ENCODE results near the gene RAP2A.

Gene RAP2A

GRCh38 chr13:97485320-97485719 lies 51.4 kb downstream of the RAP2A start:
- Mint-ChIP-seq H3K9me3 (peaks cover 4% of the 10 kb centered on the region), H3K4me3 (no peak overlapping the region), H3K27me3 (ENCODE audit: low read depth) (no peaks in the 10 kb centered on the region), H3K4me1 (ENCODE audit: low read depth) (no peaks in the 10 kb centered on the region), H3K27ac (no peak overlapping the region), H3K36me3 (ENCODE audit: low read depth) (no peaks in the 10 kb centered on the region)

DNA sequence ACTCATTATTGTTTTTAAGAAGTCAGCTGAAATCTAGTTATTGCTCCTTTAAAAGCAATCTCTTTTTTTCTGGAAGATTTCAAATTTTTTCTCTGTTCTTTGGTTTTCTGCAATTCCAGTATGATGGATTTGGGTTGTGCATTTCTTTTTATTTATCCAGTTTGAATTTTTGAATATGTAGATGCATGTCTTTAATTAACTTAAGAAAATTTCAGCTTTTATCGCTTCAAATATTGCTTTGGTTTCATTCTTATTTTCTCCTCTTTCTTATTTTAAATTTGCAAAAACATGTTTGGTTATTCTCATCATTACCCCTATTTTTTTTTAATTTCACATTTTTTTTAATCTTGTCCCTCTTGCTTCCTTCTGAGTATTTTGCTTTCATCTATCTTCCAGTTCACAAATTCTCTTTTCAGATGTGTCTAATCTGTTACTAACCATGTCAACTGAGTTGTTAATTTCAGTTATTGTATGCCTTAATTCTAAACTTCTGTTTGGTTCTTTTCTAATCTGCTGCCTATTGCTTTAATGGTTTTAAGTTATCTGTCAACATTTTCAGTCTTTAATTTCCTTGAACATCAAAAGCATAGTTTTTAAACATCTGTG lies 56.8 kb downstream of the RAP2A start:
- Mint-ChIP-seq H3K27me3 (ENCODE audit: low read depth) (no peaks in the 10 kb centered on the region), H3K4me1 (ENCODE audit: low read depth) (no peaks in the 10 kb centered on the region), H3K36me3 (ENCODE audit: low read depth) (no peaks in the 10 kb centered on the region), H3K27ac (no peak overlapping the region), H3K4me3 (no peak overlapping the region), H3K9me3 (peaks cover 17% of the 10 kb centered on the region)

GRCh38 chr13:97491452-97491851 lies 57.5 kb downstream of the RAP2A start:
- Mint-ChIP-seq H3K4me3 (no peak overlapping the region), H3K4me1 (ENCODE audit: low read depth) (no peaks in the 10 kb centered on the region), H3K27me3 (ENCODE audit: low read depth) (no peaks in the 10 kb centered on the region), H3K27ac (no peak overlapping the region), H3K9me3 (peaks cover 17% of the 10 kb centered on the region), H3K36me3 (ENCODE audit: low read depth) (no peaks in the 10 kb centered on the region)

GRCh38 chr13:97492257-97492656 lies 58.3 kb downstream of the RAP2A start:
- Mint-ChIP-seq H3K9me3 (peaks cover 17% of the 10 kb centered on the region), H3K4me3 (no peak overlapping the region), H3K4me1 (ENCODE audit: low read depth) (no peaks in the 10 kb centered on the region), H3K36me3 (ENCODE audit: low read depth) (no peaks in the 10 kb centered on the region), H3K27me3 (ENCODE audit: low read depth) (no peaks in the 10 kb centered on the region), H3K27ac (no peak overlapping the region)

- Mint-ChIP-seq H3K27ac (no peak overlapping the region), H3K4me1 (ENCODE audit: low read depth) (no peaks in the 10 kb centered on the region), H3K27me3 (ENCODE audit: low read depth) (no peaks in the 10 kb centered on the region), H3K36me3 (ENCODE audit: low read depth) (no peaks in the 10 kb centered on the region), H3K4me3 (no peak overlapping the region), H3K9me3 (peaks cover 17% of the 10 kb centered on the region)
These were observed 58.9 kb downstream of the RAP2A start for GRCh38 chr13:97492684-97493371.

DNA sequence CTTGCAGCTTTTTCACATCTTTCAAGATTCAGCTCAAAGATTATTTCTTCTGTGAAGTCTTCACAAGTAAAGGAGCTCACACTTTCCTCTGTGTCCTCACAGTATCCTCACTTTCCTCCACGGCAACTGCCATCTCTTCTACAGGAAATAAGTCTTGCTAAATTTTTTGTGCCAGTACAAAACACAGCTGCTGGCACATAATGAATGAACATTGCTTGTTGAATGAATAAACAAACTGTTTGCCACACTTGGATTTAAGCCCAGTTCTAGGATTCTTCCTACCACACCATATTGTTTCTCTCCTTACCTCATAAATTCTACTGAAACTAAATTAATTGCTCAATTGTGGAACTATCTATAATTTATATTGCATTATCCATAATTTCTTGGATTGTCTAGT lies 59.5 kb downstream of the RAP2A start:
- Mint-ChIP-seq H3K27me3 (ENCODE audit: low read depth) (no peaks in the 10 kb centered on the region), H3K4me1 (ENCODE audit: low read depth) (no peaks in the 10 kb centered on the region), H3K9me3 (peaks cover 17% of the 10 kb centered on the region), H3K4me3 (no peak overlapping the region), H3K36me3 (ENCODE audit: low read depth) (no peaks in the 10 kb centered on the region), H3K27ac (no peak overlapping the region)

GRCh38 chr13:97495678-97496077 lies 61.7 kb downstream of the RAP2A start:
- no peaks in the 10 kb centered on the region for H3K4me1 Mint-ChIP-seq (ENCODE audit: low read depth)
- H3K27ac Mint-ChIP-seq: no peak overlapping the region
- H3K27me3 Mint-ChIP-seq (ENCODE audit: low read depth): no peaks in the 10 kb centered on the region
- H3K9me3 Mint-ChIP-seq: peaks cover 11% of the 10 kb centered on the region
- no peak overlapping the region for H3K4me3 Mint-ChIP-seq
- no peaks in the 10 kb centered on the region for H3K36me3 Mint-ChIP-seq (ENCODE audit: low read depth)

GRCh38 chr13:97496511-97496910 lies 62.5 kb downstream of the RAP2A start:
- H3K9me3 Mint-ChIP-seq: peaks cover 3% of the 10 kb centered on the region
- H3K27me3 Mint-ChIP-seq (ENCODE audit: low read depth): no peaks in the 10 kb centered on the region
- no peak overlapping the region for H3K27ac Mint-ChIP-seq
- H3K36me3 Mint-ChIP-seq (ENCODE audit: low read depth): no peaks in the 10 kb centered on the region
- no peaks in the 10 kb centered on the region for H3K4me1 Mint-ChIP-seq (ENCODE audit: low read depth)
- H3K4me3 Mint-ChIP-seq: no peak overlapping the region

DNA sequence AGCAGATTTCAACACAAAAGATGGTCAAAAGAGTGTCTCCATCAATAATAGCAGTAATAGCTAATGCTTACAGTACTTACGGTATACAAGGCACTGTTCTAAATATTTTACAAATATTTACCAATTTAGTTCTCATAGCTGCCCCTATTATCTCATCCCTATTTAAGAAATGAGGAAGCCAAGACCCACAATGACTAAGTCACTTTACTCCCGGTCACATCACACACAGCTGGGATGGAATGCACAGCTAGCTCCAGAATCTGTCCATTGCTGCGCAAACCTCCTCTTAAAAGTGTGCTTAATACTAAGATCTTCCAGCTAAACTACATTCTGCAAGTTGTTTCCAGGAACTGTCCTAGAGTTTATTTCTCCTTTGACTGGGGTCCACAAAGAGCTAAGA lies 63.4 kb downstream of the RAP2A start:
- Mint-ChIP-seq H3K27ac (no peak overlapping the region), H3K36me3 (ENCODE audit: low read depth) (no peaks in the 10 kb centered on the region), H3K4me1 (ENCODE audit: low read depth) (no peaks in the 10 kb centered on the region), H3K4me3 (no peak overlapping the region), H3K27me3 (ENCODE audit: low read depth) (peaks cover under 1% of the 10 kb centered on the region), H3K9me3 (no peaks in the 10 kb centered on the region)

- no peak overlapping the region for H3K27ac Mint-ChIP-seq
- no peak overlapping the region for H3K4me3 Mint-ChIP-seq
- no peaks in the 10 kb centered on the region for H3K9me3 Mint-ChIP-seq
- no peaks in the 10 kb centered on the region for H3K4me1 Mint-ChIP-seq (ENCODE audit: low read depth)
- peaks cover 9% of the 10 kb centered on the region for H3K27me3 Mint-ChIP-seq (ENCODE audit: low read depth)
- no peaks in the 10 kb centered on the region for H3K36me3 Mint-ChIP-seq (ENCODE audit: low read depth)
These were observed 64.5 kb downstream of the RAP2A start for GRCh38 chr13:97498419-97498818.

DNA sequence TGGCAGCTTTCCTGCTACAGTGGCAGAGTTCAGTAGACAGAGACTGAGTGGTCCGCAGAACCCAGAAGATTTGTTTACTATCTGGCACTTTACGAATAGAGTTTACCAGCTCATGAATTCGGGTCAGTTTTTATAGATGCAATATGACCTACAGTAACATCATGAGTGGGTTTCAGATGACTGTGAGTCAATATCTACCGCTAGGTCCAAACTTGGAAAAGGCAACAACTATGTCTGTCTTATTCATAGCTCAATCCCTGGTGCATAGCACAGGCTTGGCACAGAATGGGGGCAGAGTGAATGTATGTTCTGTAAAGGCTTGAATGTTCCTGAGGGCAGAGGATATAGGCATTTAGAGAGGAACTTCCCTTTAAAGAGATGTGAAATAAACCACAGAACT lies 65.2 kb downstream of the RAP2A start:
- Mint-ChIP-seq H3K9me3 (no peaks in the 10 kb centered on the region), H3K4me3 (no peak overlapping the region), H3K27me3 (ENCODE audit: low read depth) (peaks cover 13% of the 10 kb centered on the region), H3K4me1 (ENCODE audit: low read depth) (no peaks in the 10 kb centered on the region), H3K36me3 (ENCODE audit: low read depth) (no peaks in the 10 kb centered on the region), H3K27ac (no peak overlapping the region)

DNA sequence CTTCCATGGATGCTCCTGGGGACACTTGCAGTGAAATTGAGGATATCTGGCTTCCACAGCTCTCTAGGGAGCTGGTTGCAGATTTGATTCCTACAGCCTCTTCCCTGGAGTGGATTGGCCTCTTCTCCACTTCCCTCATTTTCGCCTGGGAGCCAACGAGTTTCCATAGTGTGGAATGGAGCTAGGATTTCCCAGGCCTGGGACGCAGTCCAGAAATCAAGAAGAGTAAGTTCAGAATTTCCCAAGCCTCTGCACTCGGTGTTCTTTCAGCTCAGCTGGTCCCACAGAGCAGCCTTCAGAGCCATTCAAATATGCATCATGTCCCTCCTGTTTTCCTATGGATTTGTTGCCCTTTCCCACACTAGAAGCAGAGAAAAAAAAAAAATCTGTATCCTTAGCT lies 68.2 kb downstream of the RAP2A start:
- H3K4me1 Mint-ChIP-seq (ENCODE audit: low read depth): no peaks in the 10 kb centered on the region
- no peaks in the 10 kb centered on the region for H3K9me3 Mint-ChIP-seq
- H3K27me3 Mint-ChIP-seq (ENCODE audit: low read depth): peaks cover 18% of the 10 kb centered on the region

DNA sequence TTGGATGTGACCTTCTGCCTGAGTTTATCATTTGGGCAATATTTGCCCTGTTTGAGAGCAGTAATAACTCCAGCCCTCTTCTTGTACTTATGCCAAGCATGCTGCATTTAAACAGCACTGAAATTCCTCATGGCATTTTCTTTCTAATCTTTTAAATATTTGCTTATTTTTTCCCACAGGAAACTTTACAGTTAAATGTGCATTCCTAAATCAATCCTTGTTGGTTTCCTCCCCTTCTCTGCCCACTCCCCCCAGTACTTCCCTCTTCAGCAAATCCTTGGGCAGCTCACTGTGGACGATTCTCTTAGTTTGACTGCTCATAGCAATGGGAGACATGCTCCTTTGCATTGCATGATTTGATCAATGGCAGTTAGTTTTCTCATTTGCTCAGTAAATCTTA lies 68.7 kb downstream of the RAP2A start:
- Mint-ChIP-seq H3K27me3 (ENCODE audit: low read depth) (peaks cover 18% of the 10 kb centered on the region), H3K9me3 (no peaks in the 10 kb centered on the region), H3K4me1 (ENCODE audit: low read depth) (no peaks in the 10 kb centered on the region), H3K4me3 (no peak overlapping the region), H3K27ac (no peak overlapping the region), H3K36me3 (ENCODE audit: low read depth) (no peaks in the 10 kb centered on the region)

More for the DNA sequence above, 68.2 kb downstream of the RAP2A start:
- no peak overlapping the region for H3K27ac Mint-ChIP-seq
- H3K4me3 Mint-ChIP-seq: no peak overlapping the region
- no peaks in the 10 kb centered on the region for H3K36me3 Mint-ChIP-seq (ENCODE audit: low read depth)

GRCh38 chr13:97505017-97505416 lies 71.0 kb downstream of the RAP2A start:
- Mint-ChIP-seq H3K36me3 (ENCODE audit: low read depth) (no peaks in the 10 kb centered on the region), H3K4me1 (ENCODE audit: low read depth) (no peaks in the 10 kb centered on the region), H3K4me3 (no peak overlapping the region), H3K27me3 (ENCODE audit: low read depth) (peaks cover 18% of the 10 kb centered on the region), H3K27ac (no peak overlapping the region), H3K9me3 (no peaks in the 10 kb centered on the region)

DNA sequence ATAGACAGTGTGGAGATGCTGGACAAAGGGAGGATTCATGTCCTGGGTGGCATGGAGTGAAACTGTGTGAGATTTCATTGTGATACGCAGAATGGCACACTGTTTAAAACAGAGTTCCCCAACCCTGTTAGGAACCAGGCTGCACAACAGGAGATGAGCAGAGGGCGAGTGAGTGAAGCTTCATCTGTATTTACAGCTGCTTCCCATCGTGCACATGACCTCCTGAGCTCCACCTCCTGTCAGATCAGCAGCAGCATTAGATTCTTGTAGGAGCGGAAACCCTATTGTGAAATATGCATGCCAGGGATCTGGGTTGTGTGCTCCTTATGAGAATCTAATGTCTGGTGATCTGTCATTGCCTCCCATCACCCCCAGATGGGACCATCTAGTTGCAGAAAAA lies 72.5 kb downstream of the RAP2A start:
- no peak overlapping the region for H3K27ac Mint-ChIP-seq
- H3K4me1 Mint-ChIP-seq (ENCODE audit: low read depth): no peaks in the 10 kb centered on the region
- H3K36me3 Mint-ChIP-seq (ENCODE audit: low read depth): no peaks in the 10 kb centered on the region
- peaks cover 18% of the 10 kb centered on the region for H3K27me3 Mint-ChIP-seq (ENCODE audit: low read depth)
- no peaks in the 10 kb centered on the region for H3K9me3 Mint-ChIP-seq
- no peak overlapping the region for H3K4me3 Mint-ChIP-seq

Data from T-helper 1 cell treated with Interleukin-12 subunit alpha and Interleukin-12 subunit beta and Interleukin-4 antibody, amounts not matched to agents 30 μg/mL and 1 μg/mL, for 36 hours (primary cell).